GM12892 (cell line): ENCODE data around the gene WIPI1.

Experiments
- POLR2A ChIP-seq: IDR thresholded peaks from 2 replicates; pipeline ENCODE4 v1.6.1; 2011; ENCODE audit warnings: low read depth, low read length, control low read depth
- POLR2AphosphoS5 ChIP-seq: IDR thresholded peaks from 2 replicates; pipeline ENCODE4 v1.6.1; 2011; ENCODE audit warnings: low read depth, low read length, control low read depth
- TAF1 ChIP-seq: IDR thresholded peaks from 2 replicates; pipeline ENCODE4 v1.6.1; 2011; ENCODE audit warnings: low read depth, mild to moderate bottlenecking, control low read depth, low read length, borderline replicate concordance

GRCh38 chr17:68432086-68432864 lies 25.0 kb downstream of the WIPI1 start:
- TF ChIP-seq POLR2AphosphoS5: no peak
- no peak for TF ChIP-seq POLR2A
- TF ChIP-seq TAF1: no peak
